GM23338 (cell line): ENCODE results near the gene PIM3. TPM values are rescaled to one million over a fixed set of nuclear protein-coding genes. Genes with fewer than 3 reads are reported as not detected.

Source experiments
- CREB1 ChIP-seq: fragments of 250-450 bp; sonication (Bioruptor Pico); IDR thresholded peaks from 2 replicates; pipeline ENCODE4 v1.5.0; 2020; ENCODE audit warnings: low read depth, mild to moderate bottlenecking, moderate library complexity
- CTCF ChIP-seq, 2 experiments: fragments of 200-600 bp in 1 of 2; sonication (generic) in 1 of 2; conservative IDR thresholded peaks; 2 replicates each; pipeline versions ENCODE4 v1.5.1 to v1.6.1; 2016 to 2017; ENCODE audit warnings: antibody characterized with exemption in 2 of 2, low read depth in 2 of 2, mild to moderate bottlenecking in 2 of 2, moderate library complexity in 1 of 2
- EZH2 ChIP-seq: fragments of 200-600 bp; sonication (generic); IDR thresholded peaks from one replicate; pipeline ENCODE4 v1.8.0; 2017; ENCODE audit warnings: antibody characterized with exemption, mild to moderate bottlenecking, low read depth; ENCODE audit not compliant: unreplicated experiment
- EZH2phosphoT487 ChIP-seq: fragments of 200-600 bp; sonication (generic); IDR thresholded peaks from one replicate; pipeline ENCODE4 v1.8.1; 2018; ENCODE audit warnings: antibody characterized with exemption; ENCODE audit not compliant: unreplicated experiment
- JUNB ChIP-seq: IDR thresholded peaks from one replicate; pipeline ENCODE4 v1.6.1; 2016; ENCODE audit warnings: antibody characterized with exemption; ENCODE audit not compliant: unreplicated experiment
- NANOG ChIP-seq: IDR thresholded peaks from 2 replicates; pipeline ENCODE4 v1.6.1; 2016; ENCODE audit warnings: antibody characterized with exemption, borderline replicate concordance
- POLR2AphosphoS5 ChIP-seq: IDR thresholded peaks from 2 replicates; pipeline ENCODE4 v1.6.1; 2016; ENCODE audit warnings: antibody characterized with exemption, low read depth
- STAT1 ChIP-seq: IDR thresholded peaks from one replicate; pipeline ENCODE4 v1.6.1; 2016; ENCODE audit warnings: antibody characterized with exemption; ENCODE audit not compliant: unreplicated experiment
- ZNF114 ChIP-seq: fragments of 250-450 bp; sonication (Bioruptor Pico); IDR thresholded peaks from 2 replicates; pipeline ENCODE4 v1.5.0; 2020; ENCODE audit warnings: mild to moderate bottlenecking, moderate library complexity
- ZNF331 ChIP-seq: fragments of 250-450 bp; sonication (Bioruptor Pico); IDR thresholded peaks from 2 replicates; pipeline ENCODE4 v1.5.0; 2020; ENCODE audit warnings: low read depth, mild to moderate bottlenecking, moderate library complexity
- polyA plus RNA-seq: library from polyadenylated mRNA; unstranded; fragments of >200 nt; fragmentation: Nextera tagmentation; extraction: Ambion mirVana; gene quantifications from 2 replicates; pipeline ENCODE4 v1.2.1, GENCODE V29; 2016
- total RNA-seq: library from RNA; depleted of rRNA; stranded (reverse); fragments of >200 nt; shearing (Covaris generic); gene quantifications from 2 replicates; pipeline ENCODE4 v1.2.3, GENCODE V29; 2014
- TF ChIP-seq, protein P1 (sequence below): fragments of 250-450 bp; sonication (Bioruptor Pico); IDR thresholded peaks from 2 replicates; pipeline ENCODE4 v1.5.0; 2020; ENCODE audit warnings: mild to moderate bottlenecking, moderate library complexity
- TF ChIP-seq, protein P2 (sequence below): IDR thresholded peaks from one replicate; pipeline ENCODE4 v1.6.1; 2018; ENCODE audit warnings: antibody characterized with exemption; ENCODE audit not compliant: unreplicated experiment

The PIM3 gene
- total and polyA plus RNA-seq, 2 experiments from 2014 or later: 17.7 to 37.3 TPM

DNA sequence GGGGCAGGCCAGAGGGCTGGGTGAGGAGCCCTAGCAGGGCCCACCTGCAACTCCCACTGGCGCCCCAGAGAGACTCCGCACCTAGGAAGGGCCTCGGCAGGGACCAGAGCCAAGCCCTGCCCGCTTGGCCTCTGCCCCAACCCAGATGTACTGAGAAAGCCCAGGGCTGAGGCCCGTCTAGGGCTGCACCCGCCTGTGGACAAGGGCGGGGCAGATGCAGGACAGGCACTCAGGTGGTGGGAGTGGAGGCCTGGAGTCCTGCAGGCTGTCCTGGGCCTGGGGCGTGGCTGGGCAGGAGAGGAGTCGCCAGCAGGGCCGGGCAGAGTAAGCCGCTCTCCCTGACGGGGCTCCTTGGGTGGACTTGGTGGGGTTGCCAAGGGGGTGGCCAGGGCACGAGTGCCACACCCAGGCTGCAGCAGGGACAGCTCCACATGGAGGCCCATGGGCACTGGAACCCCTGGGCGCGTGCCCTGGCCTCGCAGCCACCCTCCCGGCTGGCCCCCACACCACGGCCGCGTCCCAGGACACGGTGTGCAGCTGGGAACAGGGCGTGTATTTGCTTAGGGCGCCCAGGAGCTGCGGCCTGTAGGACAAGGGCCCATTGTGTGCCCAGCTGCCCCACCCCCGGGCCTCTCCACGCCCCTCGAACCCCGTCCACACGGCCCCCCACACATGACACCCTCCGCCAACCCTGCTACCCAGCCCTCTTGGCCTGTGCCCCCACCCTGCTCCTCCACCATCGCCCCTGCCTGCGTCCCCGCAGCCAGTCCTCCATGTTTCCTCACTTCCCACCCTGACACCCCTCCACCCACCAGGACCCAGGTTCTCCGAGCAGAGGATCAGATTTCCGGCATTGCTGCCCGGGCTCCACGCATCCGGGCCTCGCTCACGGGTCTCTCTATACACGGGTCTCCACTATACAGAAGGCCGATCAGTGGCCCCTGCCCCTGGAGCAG, 11.3 kb upstream of the PIM3 start (continued):
- TF ChIP-seq, protein P1, sequence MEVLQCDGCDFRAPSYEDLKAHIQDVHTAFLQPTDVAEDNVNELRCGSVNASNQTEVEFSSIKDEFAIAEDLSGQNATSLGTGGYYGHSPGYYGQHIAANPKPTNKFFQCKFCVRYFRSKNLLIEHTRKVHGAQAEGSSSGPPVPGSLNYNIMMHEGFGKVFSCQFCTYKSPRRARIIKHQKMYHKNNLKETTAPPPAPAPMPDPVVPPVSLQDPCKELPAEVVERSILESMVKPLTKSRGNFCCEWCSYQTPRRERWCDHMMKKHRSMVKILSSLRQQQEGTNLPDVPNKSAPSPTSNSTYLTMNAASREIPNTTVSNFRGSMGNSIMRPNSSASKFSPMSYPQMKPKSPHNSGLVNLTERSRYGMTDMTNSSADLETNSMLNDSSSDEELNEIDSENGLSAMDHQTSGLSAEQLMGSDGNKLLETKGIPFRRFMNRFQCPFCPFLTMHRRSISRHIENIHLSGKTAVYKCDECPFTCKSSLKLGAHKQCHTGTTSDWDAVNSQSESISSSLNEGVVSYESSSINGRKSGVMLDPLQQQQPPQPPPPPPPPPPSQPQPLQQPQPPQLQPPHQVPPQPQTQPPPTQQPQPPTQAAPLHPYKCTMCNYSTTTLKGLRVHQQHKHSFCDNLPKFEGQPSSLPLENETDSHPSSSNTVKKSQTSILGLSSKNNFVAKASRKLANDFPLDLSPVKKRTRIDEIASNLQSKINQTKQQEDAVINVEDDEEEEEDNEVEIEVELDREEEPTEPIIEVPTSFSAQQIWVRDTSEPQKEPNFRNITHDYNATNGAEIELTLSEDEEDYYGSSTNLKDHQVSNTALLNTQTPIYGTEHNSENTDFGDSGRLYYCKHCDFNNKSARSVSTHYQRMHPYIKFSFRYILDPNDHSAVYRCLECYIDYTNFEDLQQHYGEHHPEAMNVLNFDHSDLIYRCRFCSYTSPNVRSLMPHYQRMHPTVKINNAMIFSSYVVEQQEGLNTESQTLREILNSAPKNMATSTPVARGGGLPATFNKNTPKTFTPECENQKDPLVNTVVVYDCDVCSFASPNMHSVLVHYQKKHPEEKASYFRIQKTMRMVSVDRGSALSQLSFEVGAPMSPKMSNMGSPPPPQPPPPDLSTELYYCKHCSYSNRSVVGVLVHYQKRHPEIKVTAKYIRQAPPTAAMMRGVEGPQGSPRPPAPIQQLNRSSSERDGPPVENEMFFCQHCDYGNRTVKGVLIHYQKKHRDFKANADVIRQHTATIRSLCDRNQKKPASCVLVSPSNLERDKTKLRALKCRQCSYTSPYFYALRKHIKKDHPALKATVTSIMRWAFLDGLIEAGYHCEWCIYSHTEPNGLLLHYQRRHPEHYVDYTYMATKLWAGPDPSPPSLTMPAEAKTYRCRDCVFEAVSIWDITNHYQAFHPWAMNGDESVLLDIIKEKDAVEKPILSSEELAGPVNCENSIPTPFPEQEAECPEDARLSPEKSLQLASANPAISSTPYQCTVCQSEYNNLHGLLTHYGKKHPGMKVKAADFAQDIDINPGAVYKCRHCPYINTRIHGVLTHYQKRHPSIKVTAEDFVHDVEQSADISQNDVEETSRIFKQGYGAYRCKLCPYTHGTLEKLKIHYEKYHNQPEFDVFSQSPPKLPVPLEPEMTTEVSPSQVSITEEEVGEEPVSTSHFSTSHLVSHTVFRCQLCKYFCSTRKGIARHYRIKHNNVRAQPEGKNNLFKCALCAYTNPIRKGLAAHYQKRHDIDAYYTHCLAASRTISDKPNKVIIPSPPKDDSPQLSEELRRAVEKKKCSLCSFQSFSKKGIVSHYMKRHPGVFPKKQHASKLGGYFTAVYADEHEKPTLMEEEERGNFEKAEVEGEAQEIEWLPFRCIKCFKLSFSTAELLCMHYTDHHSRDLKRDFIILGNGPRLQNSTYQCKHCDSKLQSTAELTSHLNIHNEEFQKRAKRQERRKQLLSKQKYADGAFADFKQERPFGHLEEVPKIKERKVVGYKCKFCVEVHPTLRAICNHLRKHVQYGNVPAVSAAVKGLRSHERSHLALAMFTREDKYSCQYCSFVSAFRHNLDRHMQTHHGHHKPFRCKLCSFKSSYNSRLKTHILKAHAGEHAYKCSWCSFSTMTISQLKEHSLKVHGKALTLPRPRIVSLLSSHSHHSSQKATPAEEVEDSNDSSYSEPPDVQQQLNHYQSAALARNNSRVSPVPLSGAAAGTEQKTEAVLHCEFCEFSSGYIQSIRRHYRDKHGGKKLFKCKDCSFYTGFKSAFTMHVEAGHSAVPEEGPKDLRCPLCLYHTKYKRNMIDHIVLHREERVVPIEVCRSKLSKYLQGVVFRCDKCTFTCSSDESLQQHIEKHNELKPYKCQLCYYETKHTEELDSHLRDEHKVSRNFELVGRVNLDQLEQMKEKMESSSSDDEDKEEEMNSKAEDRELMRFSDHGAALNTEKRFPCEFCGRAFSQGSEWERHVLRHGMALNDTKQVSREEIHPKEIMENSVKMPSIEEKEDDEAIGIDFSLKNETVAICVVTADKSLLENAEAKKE: no peak
- TF ChIP-seq ZNF331 (CRISPR knock-in tag): no peak
- TF ChIP-seq JUNB: no peak
- TF ChIP-seq EZH2phosphoT487: no peak
- no peak for TF ChIP-seq STAT1
- TF ChIP-seq, protein P2, sequence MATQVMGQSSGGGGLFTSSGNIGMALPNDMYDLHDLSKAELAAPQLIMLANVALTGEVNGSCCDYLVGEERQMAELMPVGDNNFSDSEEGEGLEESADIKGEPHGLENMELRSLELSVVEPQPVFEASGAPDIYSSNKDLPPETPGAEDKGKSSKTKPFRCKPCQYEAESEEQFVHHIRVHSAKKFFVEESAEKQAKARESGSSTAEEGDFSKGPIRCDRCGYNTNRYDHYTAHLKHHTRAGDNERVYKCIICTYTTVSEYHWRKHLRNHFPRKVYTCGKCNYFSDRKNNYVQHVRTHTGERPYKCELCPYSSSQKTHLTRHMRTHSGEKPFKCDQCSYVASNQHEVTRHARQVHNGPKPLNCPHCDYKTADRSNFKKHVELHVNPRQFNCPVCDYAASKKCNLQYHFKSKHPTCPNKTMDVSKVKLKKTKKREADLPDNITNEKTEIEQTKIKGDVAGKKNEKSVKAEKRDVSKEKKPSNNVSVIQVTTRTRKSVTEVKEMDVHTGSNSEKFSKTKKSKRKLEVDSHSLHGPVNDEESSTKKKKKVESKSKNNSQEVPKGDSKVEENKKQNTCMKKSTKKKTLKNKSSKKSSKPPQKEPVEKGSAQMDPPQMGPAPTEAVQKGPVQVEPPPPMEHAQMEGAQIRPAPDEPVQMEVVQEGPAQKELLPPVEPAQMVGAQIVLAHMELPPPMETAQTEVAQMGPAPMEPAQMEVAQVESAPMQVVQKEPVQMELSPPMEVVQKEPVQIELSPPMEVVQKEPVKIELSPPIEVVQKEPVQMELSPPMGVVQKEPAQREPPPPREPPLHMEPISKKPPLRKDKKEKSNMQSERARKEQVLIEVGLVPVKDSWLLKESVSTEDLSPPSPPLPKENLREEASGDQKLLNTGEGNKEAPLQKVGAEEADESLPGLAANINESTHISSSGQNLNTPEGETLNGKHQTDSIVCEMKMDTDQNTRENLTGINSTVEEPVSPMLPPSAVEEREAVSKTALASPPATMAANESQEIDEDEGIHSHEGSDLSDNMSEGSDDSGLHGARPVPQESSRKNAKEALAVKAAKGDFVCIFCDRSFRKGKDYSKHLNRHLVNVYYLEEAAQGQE: no peak
- no peak for TF ChIP-seq CREB1 (CRISPR knock-in tag)
- no peak for TF ChIP-seq CTCF (conservative IDR thresholded peaks at IDR 0.05; ENCODE audit: low read depth in 2 of 2)
- no peak for TF ChIP-seq NANOG
- no peak for TF ChIP-seq ZNF114
- no peak for TF ChIP-seq POLR2AphosphoS5
- TF ChIP-seq EZH2: no peak
